Astrocyte (in vitro differentiated cells and primary cell): Measurements from ENCODE around the gene CFAP141.

ENCODE experiments used
- CTCF ChIP-seq: IDR thresholded peaks from 2 replicates; pipeline ENCODE4 v1.5.1; 2011; ENCODE audit warnings: low read depth, mild to moderate bottlenecking, inconsistent platforms, low read length, moderate library complexity; ENCODE audit not compliant: insufficient read depth
- EZH2 ChIP-seq: IDR thresholded peaks from 2 replicates; pipeline ENCODE4 v1.6.1; 2012; ENCODE audit warnings: mild to moderate bottlenecking, low read length, inconsistent platforms; ENCODE audit not compliant: insufficient read depth

DNA sequence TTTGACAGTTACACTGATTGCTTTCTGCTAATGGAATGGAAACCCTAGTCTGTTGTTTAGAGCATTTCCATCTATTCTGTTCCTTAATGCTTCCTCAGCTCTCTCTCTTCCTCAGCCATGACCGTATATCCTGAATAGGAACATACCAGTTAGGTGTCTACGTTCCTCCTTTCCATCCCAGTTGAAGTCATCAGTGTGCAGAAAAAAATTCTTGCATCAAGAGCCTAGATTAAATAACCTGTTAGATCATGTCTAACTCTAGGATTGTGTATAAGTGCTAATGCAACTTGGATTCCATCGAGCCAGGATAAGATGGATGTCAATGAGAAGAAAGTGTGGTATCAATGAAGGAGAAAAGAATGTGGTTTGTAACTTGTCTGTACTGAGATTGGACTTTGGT is 33.4 kb upstream of the CFAP141 start:
- TF ChIP-seq CTCF, result no peak
- TF ChIP-seq EZH2, result no peak
